Measurements from ENCODE around the gene ADAMTS17.

- TF ChIP-seq, protein P1, sequence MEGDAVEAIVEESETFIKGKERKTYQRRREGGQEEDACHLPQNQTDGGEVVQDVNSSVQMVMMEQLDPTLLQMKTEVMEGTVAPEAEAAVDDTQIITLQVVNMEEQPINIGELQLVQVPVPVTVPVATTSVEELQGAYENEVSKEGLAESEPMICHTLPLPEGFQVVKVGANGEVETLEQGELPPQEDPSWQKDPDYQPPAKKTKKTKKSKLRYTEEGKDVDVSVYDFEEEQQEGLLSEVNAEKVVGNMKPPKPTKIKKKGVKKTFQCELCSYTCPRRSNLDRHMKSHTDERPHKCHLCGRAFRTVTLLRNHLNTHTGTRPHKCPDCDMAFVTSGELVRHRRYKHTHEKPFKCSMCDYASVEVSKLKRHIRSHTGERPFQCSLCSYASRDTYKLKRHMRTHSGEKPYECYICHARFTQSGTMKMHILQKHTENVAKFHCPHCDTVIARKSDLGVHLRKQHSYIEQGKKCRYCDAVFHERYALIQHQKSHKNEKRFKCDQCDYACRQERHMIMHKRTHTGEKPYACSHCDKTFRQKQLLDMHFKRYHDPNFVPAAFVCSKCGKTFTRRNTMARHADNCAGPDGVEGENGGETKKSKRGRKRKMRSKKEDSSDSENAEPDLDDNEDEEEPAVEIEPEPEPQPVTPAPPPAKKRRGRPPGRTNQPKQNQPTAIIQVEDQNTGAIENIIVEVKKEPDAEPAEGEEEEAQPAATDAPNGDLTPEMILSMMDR (conservative IDR thresholded peaks at IDR 0.05) = no peak
- TF ChIP-seq EZH2 (IDR thresholded peaks at IDR 0.05; ENCODE audit: low read depth) = no peak
Measured at GRCh38 chr15:100215843-100216169, 126.0 kb downstream of the ADAMTS17 start.
